ENCODE data around the gene IMPDH2.

Gene IMPDH2

GRCh38 chr3:48993834-48994233, 35.4 kb downstream of the IMPDH2 start:
- Histone ChIP-seq H3K4me1 (ENCODE audit: control insufficient read depth, low read length) (peaks cover 24% of the 10 kb centered on the region), H3K4me3 (ENCODE audit: low read length) (no peak overlapping the region), H3K27ac (ENCODE audit: low read depth, low read length) (no peak overlapping the region), H4K20me1 (ENCODE audit: control insufficient read depth, insufficient read depth, low read depth, low read length) (no peaks in the 10 kb centered on the region), H3F3A (ENCODE audit: control insufficient read depth, insufficient read depth) (0 out of 2 replicates have a peak, but pooled peaks cover 3% of the 10 kb centered on the region), H3K27me3 (ENCODE audit: control insufficient read depth, low read length) (no peaks in the 10 kb centered on the region), H3K79me2 (ENCODE audit: control insufficient read depth, low read length) (peaks cover 37% of the 10 kb centered on the region), H3K9me3 (ENCODE audit: control insufficient read depth, insufficient read depth, low read length) (no peaks in the 10 kb centered on the region), H3K36me3 (ENCODE audit: control insufficient read depth, low read length) (peaks cover 22% of the 10 kb centered on the region), H3K4me2 (ENCODE audit: low read length) (no peak overlapping the region), H3K9me2 (replicated peaks; ENCODE audit: control insufficient read depth, low read length) (no peaks in the 10 kb centered on the region)
- no peak for TF ChIP-seq EZH2phosphoT487 (IDR thresholded peaks at IDR 0.05; ENCODE audit: borderline replicate concordance, low read length)
- no peak for TF ChIP-seq CTCF (IDR thresholded peaks at IDR 0.05; ENCODE audit: low read depth, low read length, poor library complexity, severe bottlenecking)

GRCh38 chr3:48991851-48992545, 37.2 kb downstream of the IMPDH2 start:
- TF ChIP-seq EZH2phosphoT487 (IDR thresholded peaks at IDR 0.05; ENCODE audit: borderline replicate concordance, low read length), result no peak
- TF ChIP-seq CTCF (IDR thresholded peaks at IDR 0.05; ENCODE audit: low read depth, low read length, poor library complexity, severe bottlenecking), result no peak
- Histone ChIP-seq H4K20me1 (ENCODE audit: control insufficient read depth, insufficient read depth, low read depth, low read length) (no peaks in the 10 kb centered on the region), H3K9me2 (replicated peaks; ENCODE audit: control insufficient read depth, low read length) (no peaks in the 10 kb centered on the region), H3K4me3 (ENCODE audit: low read length) (peak overlapping the region; percentile 88), H3K9me3 (ENCODE audit: control insufficient read depth, insufficient read depth, low read length) (no peaks in the 10 kb centered on the region), H3K27me3 (ENCODE audit: control insufficient read depth, low read length) (no peaks in the 10 kb centered on the region), H3F3A (ENCODE audit: control insufficient read depth, insufficient read depth) (0 out of 2 replicates have a peak, but pooled peaks cover 3% of the 10 kb centered on the region), H3K4me1 (ENCODE audit: control insufficient read depth, low read length) (peaks cover 29% of the 10 kb centered on the region), H3K79me2 (ENCODE audit: control insufficient read depth, low read length) (peaks cover 37% of the 10 kb centered on the region), H3K4me2 (ENCODE audit: low read length) (peak overlapping the region; percentile 96), H3K36me3 (ENCODE audit: control insufficient read depth, low read length) (peaks cover 22% of the 10 kb centered on the region), H3K27ac (ENCODE audit: low read depth, low read length) (no peak overlapping the region)

DNA sequence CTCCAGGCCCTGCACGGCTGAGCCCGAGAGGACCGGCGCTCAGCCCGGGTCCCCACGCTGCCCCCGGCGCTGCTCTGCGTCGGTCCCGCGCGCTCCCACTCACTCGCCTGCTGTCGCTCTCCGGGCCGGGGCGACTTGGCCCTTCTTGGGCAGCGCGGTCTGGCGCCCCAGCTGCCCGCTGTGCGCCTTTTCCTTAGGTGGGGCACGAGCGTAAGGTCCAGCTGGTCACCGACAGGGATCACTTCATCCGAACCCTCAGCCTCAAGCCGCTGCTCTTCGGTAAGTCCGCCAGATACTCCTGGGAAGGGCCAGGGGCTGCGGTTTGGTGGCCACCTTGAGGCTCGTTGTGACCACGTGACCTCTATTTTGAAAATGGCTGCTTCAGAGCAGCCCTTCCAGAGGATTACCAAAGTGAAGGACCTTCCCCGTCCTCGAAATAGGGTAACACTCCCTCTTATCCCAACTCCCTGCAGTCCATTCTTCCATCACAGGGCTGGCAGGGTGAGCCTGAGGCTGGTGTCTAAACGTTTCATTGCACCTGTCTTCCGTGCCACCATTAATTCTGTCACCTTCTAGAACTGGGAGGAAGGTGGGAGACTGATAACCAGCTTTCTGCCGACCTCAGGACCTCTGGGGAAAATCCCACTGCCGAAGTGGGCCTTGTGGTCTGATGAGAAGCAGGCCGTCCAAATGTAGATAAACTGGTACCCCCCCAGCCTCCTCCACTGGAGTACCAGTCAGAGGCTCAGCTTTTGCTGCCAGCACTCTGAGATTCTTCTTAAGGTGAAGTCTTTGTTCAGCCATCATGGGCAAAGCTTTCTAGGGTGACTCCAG, 38.3 kb downstream of the IMPDH2 start:
- peaks cover 30% of the 10 kb centered on the region for H3K36me3 ChIP-seq (ENCODE audit: control insufficient read depth, low read length)
- no peaks in the 10 kb centered on the region for H3K9me3 ChIP-seq (ENCODE audit: control insufficient read depth, insufficient read depth, low read length)
- peak overlapping the region; percentile 33; the same call in 1 of the 2 replicates for H3K27ac ChIP-seq (ENCODE audit: low read depth, low read length)
- H4K20me1 ChIP-seq (ENCODE audit: control insufficient read depth, insufficient read depth, low read depth, low read length), result no peaks in the 10 kb centered on the region
- TF ChIP-seq CTCF (IDR thresholded peaks at IDR 0.05; ENCODE audit: low read depth, low read length, poor library complexity, severe bottlenecking) (peak; percentile 16), EZH2phosphoT487 (IDR thresholded peaks at IDR 0.05; ENCODE audit: borderline replicate concordance, low read length) (no peak)
- H3K4me1 ChIP-seq (ENCODE audit: control insufficient read depth, low read length), result peaks cover 29% of the 10 kb centered on the region
- H3K9me2 ChIP-seq (replicated peaks; ENCODE audit: control insufficient read depth, low read length), result no peaks in the 10 kb centered on the region
- no peaks in the 10 kb centered on the region for H3K27me3 ChIP-seq (ENCODE audit: control insufficient read depth, low read length)
- H3K4me3 ChIP-seq (ENCODE audit: low read length), result peak overlapping the region; percentile 88
- peaks cover 37% of the 10 kb centered on the region for H3K79me2 ChIP-seq (ENCODE audit: control insufficient read depth, low read length)
- peaks cover 10% of the 10 kb centered on the region for H3F3A ChIP-seq (ENCODE audit: control insufficient read depth, insufficient read depth)
- H3K4me2 ChIP-seq (ENCODE audit: low read length), result peak overlapping the region; percentile 96
